ENCODE results near the gene PRKCE. TPM values are rescaled to one million over a fixed set of nuclear protein-coding genes. Genes with fewer than 3 reads are reported as not detected.
A peak's percentile ranks its signal among the peaks of the same experiment; 100 is the strongest.

Gene PRKCE
- total and polyA plus RNA-seq, 2 of the 8 experiments (the other 6 are each of a cell fraction or from before 2014, with no cell fraction given), result 0.54 to 2.1 TPM

- H3K18ac ChIP-seq (ENCODE audit: extremely low read depth, low read length), result no peak overlapping the region; the same call in 1 of the 2 replicates
- H4K8ac ChIP-seq (ENCODE audit: extremely low read depth, insufficient read depth, low read length), result no peak overlapping the region
- no peak overlapping the region for H2BK15ac ChIP-seq (ENCODE audit: low read length)
- no peak overlapping the region for H4K91ac ChIP-seq (replicated peaks; ENCODE audit: insufficient read length, low read length)
- H3K23ac ChIP-seq (ENCODE audit: insufficient read length), result no peak overlapping the region
- H3K27me3 ChIP-seq (replicated peaks in 1 of 4; ENCODE audit: control insufficient read depth in 3 of 4, extremely low read depth in 1 of 4, insufficient read depth in 3 of 4, low read length in 3 of 4), result no peaks in the 10 kb centered on the region
- DNase-seq (ENCODE audit: low read depth in 1 of 2, low spot score in 2 of 2), result no peak
- CTCF ChIA-PET (ENCODE audit: partially characterized antibody), result interaction anchor here (0.6 kb wide), 1 partner anchor 1326 kb away, joined by 3 read pairs; no protein-coding TSS in a partner anchor
- no peaks in the 10 kb centered on the region for H3K79me1 ChIP-seq (ENCODE audit: low read depth, low read length)
- FAIRE-seq, result no peak
- H3K56ac ChIP-seq (replicated peaks; ENCODE audit: insufficient read length, low read depth, low read length), result no peak overlapping the region
- no peaks in the 10 kb centered on the region for H3K36me3 ChIP-seq (ENCODE audit: control insufficient read depth in 2 of 4, insufficient read depth in 4 of 4, low read length in 3 of 4)
- no peak overlapping the region for H2BK20ac ChIP-seq (ENCODE audit: low read length)
- H2BK12ac ChIP-seq (ENCODE audit: low read depth, low read length), result no peak overlapping the region
- WGBS, 2 experiments (ENCODE audit: extremely low coverage in 1 of 2, insufficient coverage in 1 of 2, insufficient read length in 1 of 2, insufficient replicate concordance in 2 of 2, low coverage in 1 of 2, low lambda C conversion rate in 2 of 2, missing lambda C conversion rate in 1 of 2), result 59% methylated on average over 3 of the region's 3 CpGs; no CpG with 5 or more reads in 1 of the 2 experiments
- peak overlapping the region in 1 of 4 experiments; percentile 34; a peak in 1 of 7 replicates for H3K9ac ChIP-seq (replicated peaks in 1 of 4; ENCODE audit: extremely low read depth in 1 of 4, low read depth in 3 of 4, low read length in 3 of 4)
- H3K4ac ChIP-seq (replicated peaks; ENCODE audit: insufficient read length, low read depth, low read length), result no peak overlapping the region
- no peak overlapping the region for H2BK5ac ChIP-seq (ENCODE audit: low read depth, low read length)
- no peak overlapping the region for H3K4me3 ChIP-seq (ENCODE audit: extremely low read depth in 1 of 4, insufficient read depth in 2 of 4, low read depth in 3 of 4, low read length in 4 of 4)
- no peak overlapping the region for H2BK120ac ChIP-seq (replicated peaks; ENCODE audit: low read depth, low read length)
- POLR2A ChIA-PET (ENCODE audit: partially characterized antibody), result no interaction called here
- no peaks in the 10 kb centered on the region for H3K23me2 ChIP-seq (ENCODE audit: low read depth, low read length)
- no peak overlapping the region for H3K4me2 ChIP-seq (ENCODE audit: insufficient read depth in 1 of 2, low read depth in 2 of 2, low read length in 2 of 2)
- no peaks in the 10 kb centered on the region for H3K9me3 ChIP-seq (ENCODE audit: insufficient read depth in 2 of 2, low read depth in 1 of 2, low read length in 1 of 2)
- no peak overlapping the region for H3K27ac ChIP-seq (ENCODE audit: low read depth, low read length)
- no peaks in the 10 kb centered on the region for H3K79me2 ChIP-seq (ENCODE audit: control insufficient read depth in 1 of 2, insufficient read depth in 2 of 2, low read length in 2 of 2)
- TF ChIP-seq CHD2 (IDR thresholded peaks at IDR 0.05; ENCODE audit: low read length) (no peak), SIRT6 (IDR thresholded peaks at IDR 0.05; ENCODE audit: low read length) (no peak)
- TF ChIP-seq, protein P1, sequence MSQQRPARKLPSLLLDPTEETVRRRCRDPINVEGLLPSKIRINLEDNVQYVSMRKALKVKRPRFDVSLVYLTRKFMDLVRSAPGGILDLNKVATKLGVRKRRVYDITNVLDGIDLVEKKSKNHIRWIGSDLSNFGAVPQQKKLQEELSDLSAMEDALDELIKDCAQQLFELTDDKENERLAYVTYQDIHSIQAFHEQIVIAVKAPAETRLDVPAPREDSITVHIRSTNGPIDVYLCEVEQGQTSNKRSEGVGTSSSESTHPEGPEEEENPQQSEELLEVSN (IDR thresholded peaks at IDR 0.05), result peak; percentile 38; the same call in 1 of the 2 replicates
- H2AFZ ChIP-seq (ENCODE audit: low read length), result peak overlapping the region; percentile 96; the same call in 1 of the 2 replicates
- no peak overlapping the region for H2AK5ac ChIP-seq (ENCODE audit: low read depth, low read length)
- H4K5ac ChIP-seq (ENCODE audit: insufficient read length, low read depth, low read length), result no peak overlapping the region
- H3K4me1 ChIP-seq (replicated peaks in 1 of 4; ENCODE audit: control insufficient read depth in 3 of 4, insufficient read depth in 4 of 4, low read length in 3 of 4), result peaks cover 0 to 6% (median 2%) of the 10 kb centered on the region in 4 experiments; a peak in 3 of 7 replicates
- no peak overlapping the region for H3K14ac ChIP-seq (ENCODE audit: insufficient read length)
- no peaks in the 10 kb centered on the region for H4K20me1 ChIP-seq (replicated peaks in 1 of 2; ENCODE audit: control insufficient read depth in 1 of 2, insufficient read depth in 2 of 2, low read length in 2 of 2)
These were observed 19.5 kb upstream of the PRKCE start for GRCh38 chr2:45631955-45632354.
